HG03575 (cell line): ENCODE results near the gene CCL26.

Experiments used
- ATAC-seq: cut with Tn5 transposase; IDR thresholded peaks from one replicate; pipeline ENCODE4 v1.9.1; 2021; ENCODE audit not compliant: unreplicated experiment, insufficient number of reproducible peaks, low FRiP score; ENCODE audit errors: extremely low read depth

CCL26 gene

GRCh38 chr7:75772081-75773077 lies at the start of gene CCL26:
Gene CCL26, minus strand, starts transcription at chr7:75772211. Its CDS starts 35 bp downstream, at chr7:75772176.
- no peak for ATAC-seq

GRCh38 chr7:75820688-75821087 lies 48.7 kb upstream of the CCL26 start:
- no peak for ATAC-seq

- no peak for ATAC-seq
These were observed 47.7 kb upstream of the CCL26 start for GRCh38 chr7:75819711-75820110.

DNA sequence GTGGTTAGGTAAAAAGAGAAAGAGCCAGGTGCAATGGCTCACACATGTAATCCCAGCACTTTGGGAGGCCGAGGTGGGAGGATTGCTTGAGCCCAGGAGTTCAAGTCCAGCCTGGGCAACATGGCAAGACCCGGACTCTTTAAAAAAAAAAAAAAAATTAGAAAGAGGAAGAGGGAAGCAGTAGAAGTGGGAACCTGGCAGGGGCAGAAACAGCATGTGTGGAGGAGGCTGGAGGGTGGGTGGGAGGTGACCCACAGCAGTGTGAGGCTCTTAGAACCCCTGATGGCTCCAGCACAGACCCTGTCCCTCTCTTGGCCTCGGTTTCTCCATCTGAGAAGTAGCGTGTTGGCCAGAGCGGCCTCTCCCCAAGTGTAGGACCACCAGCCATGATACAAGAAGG lies 46.5 kb upstream of the CCL26 start:
- ATAC-seq, result no peak

GRCh38 chr7:75817116-75817515 lies 45.1 kb upstream of the CCL26 start:
- no peak for ATAC-seq

DNA sequence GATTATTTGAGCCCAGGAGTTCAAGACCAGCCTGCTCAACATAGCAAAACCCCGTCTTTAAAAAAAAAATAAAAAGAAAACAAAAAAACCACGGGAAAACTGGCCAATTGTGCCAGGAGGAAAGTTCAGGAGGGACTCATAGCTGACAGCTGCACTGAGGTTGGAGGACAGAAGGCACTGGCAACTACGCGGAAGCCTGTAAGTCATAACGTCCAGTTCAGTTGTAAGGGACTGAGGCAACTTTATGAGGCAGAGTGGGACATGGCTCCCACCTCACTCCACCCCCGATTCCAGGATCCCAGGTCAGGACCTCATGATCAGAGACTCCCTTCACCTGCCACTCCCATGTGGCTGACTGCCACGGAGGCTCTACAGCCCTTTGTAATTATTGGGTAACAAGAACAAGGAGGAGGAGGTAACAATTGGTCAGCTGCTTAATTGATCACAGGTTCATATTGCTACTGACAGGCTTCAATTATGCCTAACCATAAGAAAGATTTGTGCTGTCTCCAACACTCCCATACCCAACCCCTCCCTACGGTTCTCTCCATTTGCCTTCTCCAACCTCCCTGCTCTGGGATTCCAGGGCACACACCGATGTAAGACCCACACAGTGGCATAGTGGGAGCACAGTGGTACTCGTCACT lies 43.5 kb upstream of the CCL26 start:
- no peak for ATAC-seq

DNA sequence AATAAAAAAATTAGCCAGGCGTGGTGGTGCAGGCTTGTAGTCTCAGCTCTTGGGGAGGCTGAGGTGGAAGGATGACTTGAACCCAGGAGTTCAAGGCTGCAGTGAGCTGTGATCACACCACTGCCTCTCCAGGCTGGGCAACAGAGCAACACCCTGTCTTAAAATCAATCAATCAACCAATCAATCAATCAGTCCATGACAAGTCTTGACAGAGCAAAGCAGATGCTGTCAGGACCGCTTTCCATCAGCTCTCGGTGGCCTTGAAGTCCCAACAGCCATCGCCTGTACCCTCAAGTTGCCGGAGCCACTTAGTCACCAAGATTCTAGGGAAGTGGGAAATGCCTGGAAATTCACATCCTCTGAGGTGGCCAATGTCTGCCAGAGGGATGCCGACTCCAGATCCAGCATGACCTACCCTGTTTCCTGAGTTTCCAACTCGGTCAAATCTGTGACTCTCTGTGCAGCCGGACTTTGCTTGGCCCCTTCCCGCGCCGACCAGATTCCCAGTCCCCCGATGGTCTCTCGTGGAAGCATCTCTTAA lies 42.5 kb upstream of the CCL26 start:
- no peak for ATAC-seq

- no peak for ATAC-seq
These were observed 41.8 kb upstream of the CCL26 start, which contains the start of gene CCL24 for GRCh38 chr7:75813781-75814236. Gene CCL24, minus strand, starts transcription at chr7:75813806. Its CDS starts 91 bp downstream, at chr7:75813715.

- ATAC-seq, result no peak
These were observed 41.1 kb upstream of the CCL26 start for GRCh38 chr7:75813084-75813483.

DNA sequence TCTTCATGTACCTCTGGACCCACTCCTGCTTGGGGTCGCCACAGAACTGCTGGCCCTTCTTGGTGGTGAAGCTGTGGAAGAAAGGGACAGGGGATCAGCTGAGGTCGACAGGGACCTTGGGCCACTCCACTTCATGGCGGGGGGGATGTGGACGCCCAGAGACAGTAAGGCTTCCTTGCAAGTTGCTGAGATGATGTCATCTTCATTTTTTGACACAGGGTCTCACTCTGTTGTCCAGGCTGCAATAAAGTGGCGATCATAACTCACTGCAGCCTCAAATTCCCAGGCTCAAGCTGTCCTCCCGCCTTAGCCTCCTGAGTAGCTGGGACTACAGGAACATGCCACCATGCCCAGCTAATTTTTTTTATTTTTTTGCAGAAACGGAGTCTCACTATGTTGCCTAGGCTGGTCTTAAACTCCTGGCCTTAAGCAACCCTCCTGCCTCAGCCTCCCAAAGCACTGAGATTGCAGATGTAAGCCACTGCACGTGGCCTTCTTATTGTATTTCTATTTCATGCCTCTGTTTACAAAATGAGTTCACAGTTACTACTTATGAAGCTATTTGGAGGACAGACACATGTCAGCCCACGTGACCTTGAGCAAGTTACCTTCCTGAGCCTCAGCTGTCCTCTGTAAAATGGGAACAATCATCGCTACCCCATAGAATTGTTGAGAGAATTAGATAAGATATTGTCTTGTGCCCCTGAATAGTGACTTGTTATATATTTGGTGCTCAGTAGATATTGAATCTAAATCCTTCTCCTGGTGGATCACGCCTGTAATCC lies 40.1 kb upstream of the CCL26 start:
- no peak for ATAC-seq

GRCh38 chr7:75809396-75809795 lies 37.4 kb upstream of the CCL26 start:
- ATAC-seq, result no peak

- ATAC-seq, result no peak
These were observed 36.1 kb upstream of the CCL26 start for GRCh38 chr7:75808106-75808505.

DNA sequence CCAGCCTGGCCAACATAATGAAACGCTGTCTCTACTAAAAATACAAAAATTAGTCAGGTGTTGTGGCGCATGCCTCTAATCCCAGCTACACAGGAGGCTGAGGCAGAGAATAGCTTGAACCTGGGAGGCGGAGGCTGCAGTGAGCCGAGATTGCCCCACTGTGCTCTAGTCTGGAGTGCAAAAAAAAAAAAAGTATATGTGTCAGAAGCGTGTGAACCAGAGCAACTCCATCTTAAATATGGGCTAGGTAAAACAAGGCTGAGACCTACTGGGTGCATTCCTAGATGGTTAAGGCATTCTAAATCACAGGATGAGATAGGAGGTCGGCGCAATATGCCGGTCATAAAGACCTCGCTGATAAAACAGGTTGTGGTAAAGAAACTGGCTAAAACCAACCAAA lies 35.4 kb upstream of the CCL26 start:
- ATAC-seq, result no peak

GRCh38 chr7:75806560-75807307 lies 34.7 kb upstream of the CCL26 start:
- ATAC-seq, result no peak

DNA sequence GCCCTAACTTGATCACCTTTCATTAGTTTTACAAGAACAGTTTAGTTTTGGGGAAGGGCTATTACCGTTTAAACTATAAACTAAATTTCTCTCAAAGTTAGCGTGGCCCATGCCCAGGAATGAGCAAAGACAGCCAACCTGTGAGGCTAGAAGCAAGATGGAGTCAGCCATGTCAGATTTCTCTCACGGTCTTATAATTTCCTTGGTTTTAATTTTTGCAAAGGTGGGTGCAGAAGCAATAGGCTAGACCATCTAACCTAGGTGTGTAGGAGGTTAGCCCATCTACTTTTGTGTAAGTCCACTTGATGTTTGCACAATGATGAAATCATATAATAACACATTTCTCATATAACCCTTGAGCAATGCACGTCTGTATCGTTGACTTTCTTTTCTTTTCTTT lies 32.7 kb upstream of the CCL26 start:
- ATAC-seq, result no peak

DNA sequence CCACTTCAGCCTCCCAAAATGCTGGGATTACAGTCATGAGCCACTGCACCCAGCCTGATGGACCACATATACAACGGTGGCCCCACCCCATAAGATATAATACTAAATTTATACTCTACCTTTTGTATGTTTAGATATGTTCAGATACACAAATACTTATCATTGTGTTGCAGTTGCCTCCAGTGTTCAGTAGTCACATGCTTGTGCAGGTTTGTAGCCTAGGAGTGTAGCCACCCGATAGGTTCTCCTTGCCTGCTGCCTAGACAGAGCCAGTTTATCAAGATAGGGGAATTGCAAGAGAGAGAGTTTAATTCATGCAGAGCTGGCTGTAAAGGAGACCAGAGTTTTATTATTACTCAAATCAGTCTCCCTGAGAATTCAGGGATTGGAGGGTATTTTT lies 32.0 kb upstream of the CCL26 start:
- no peak for ATAC-seq

DNA sequence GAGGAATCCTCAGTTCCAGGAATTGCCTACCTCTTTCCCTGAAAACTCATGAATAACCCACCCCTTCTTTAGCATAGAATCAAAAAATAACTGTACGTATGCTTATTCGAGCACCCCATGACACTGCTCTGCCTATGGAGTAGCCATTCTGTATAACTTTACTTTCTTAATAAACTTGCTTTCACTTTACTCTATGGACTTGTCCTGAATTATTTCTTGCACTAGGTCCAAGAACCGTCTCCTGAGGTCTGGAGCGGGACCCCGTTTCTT lies 30.5 kb upstream of the CCL26 start:
- no peak for ATAC-seq

DNA sequence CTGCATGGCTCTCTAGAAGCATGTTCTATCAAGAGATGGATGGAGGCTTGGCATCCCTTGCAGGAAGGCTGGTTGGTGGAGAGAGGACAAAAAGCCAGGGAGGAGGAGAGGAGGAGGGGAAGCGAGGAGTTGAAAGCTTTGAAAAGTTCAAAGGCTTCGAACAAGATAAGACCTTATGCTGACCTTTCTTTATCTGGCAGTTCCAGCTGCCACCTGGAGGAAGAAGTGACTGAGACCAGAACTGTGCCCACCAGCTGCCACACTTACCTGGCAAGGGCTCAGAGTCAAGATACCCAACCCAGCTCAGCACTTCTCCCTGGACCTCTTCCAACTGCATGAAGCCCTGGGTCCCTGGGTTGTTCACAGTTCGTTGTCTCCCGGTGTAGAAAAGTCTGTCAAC lies 26.8 kb upstream of the CCL26 start:
- ATAC-seq, result no peak

- no peak for ATAC-seq
These were observed 24.4 kb upstream of the CCL26 start for GRCh38 chr7:75796420-75796819.
